GM10266 (cell line): ENCODE results near the gene ENOX1.

ENCODE experiments used
- DNase-seq: peaks from one replicate; pipeline ENCODE4 v3.0.0; 2012; ENCODE audit errors: extremely low spot score
- CTCF ChIP-seq: IDR thresholded peaks from 2 replicates; pipeline ENCODE4 v1.5.1; 2012; ENCODE audit warnings: mild to moderate bottlenecking, low read depth; ENCODE audit not compliant: control insufficient read depth, insufficient read depth; ENCODE audit errors: missing control alignments

The ENOX1 gene

GRCh38 chr13:43558939-43559338 is 227.8 kb downstream of the ENOX1 start:
- DNase-seq: no peak
- TF ChIP-seq CTCF: no peak

GRCh38 chr13:43558326-43558725 is 228.4 kb downstream of the ENOX1 start:
- DNase-seq: no peak
- TF ChIP-seq CTCF: no peak

GRCh38 chr13:43555667-43556066 is 231.1 kb downstream of the ENOX1 start:
- DNase-seq: no peak

GRCh38 chr13:43551897-43552456 is 234.8 kb downstream of the ENOX1 start:
- no peak for DNase-seq

More at GRCh38 chr13:43555667-43556066, 231.1 kb downstream of the ENOX1 start:
- no peak for TF ChIP-seq CTCF

GRCh38 chr13:43546816-43547215 is 240.0 kb downstream of the ENOX1 start:
- no peak for TF ChIP-seq CTCF
- no peak for DNase-seq

More at GRCh38 chr13:43551897-43552456, 234.8 kb downstream of the ENOX1 start:
- TF ChIP-seq CTCF: no peak

- no peak for TF ChIP-seq CTCF
- DNase-seq: no peak
These were observed 240.5 kb downstream of the ENOX1 start for GRCh38 chr13:43546251-43546650.

GRCh38 chr13:43545317-43545874 is 241.4 kb downstream of the ENOX1 start:
- no peak for DNase-seq
- no peak for TF ChIP-seq CTCF
